NCI-H524 treated with DMSO at 0.1 percent for 48 hours (cell line): Measurements from ENCODE around the gene COA5.

Experiments
- DNase-seq: peaks from one replicate; lab custom pipeline; 2025; lab: John Stamatoyannopoulos, UW

Gene COA5

GRCh38 chr2:98551316-98551715, 57.0 kb downstream of the COA5 start:
- no peak for DNase-seq

- no peak for DNase-seq
Measured at GRCh38 chr2:98550165-98550564, 58.1 kb downstream of the COA5 start.
